ENCODE data around the gene HSPB1.
"Not testable (repeated sequence)": the region's sequence is repeated elsewhere in the genome, so short reads cannot be mapped to it uniquely, and the experiment has no call there.

The HSPB1 gene

DNA sequence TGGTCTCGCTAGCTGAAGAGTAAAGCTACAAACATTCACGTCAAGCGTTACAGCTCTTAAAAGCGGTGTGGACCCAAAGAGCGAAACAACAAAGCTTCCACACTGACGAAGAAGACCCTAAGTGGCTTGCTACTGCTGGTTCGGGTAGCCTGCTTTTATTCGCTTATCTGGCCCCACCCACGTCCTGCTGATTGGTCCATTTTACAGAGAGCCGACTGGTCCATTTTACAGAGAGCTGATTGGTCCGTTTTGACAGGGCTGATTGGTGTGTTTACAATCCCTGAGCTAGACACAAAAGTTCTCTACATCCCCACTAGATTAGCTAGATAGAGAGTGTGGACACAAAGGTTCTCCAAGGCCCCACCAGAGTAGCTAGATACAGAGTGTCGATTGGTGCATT lies 6.4 kb downstream of the HSPB1 start:
- H3K27me3 ChIP-seq (ENCODE audit: low read depth); H3K4me1 ChIP-seq; in situ Hi-C loops (cut with MboI; ENCODE audit: low sequenced_read_pairs); H3K9me3 ChIP-seq; H3K4me3 ChIP-seq: not testable (repeated sequence)
- peaks cover 11% of the 10 kb centered on the region for H3K36me3 ChIP-seq (replicated peaks)
- peak in 1 of 2 experiments; percentile 33 for DNase-seq (ENCODE audit: low spot score in 2 of 2)

DNA sequence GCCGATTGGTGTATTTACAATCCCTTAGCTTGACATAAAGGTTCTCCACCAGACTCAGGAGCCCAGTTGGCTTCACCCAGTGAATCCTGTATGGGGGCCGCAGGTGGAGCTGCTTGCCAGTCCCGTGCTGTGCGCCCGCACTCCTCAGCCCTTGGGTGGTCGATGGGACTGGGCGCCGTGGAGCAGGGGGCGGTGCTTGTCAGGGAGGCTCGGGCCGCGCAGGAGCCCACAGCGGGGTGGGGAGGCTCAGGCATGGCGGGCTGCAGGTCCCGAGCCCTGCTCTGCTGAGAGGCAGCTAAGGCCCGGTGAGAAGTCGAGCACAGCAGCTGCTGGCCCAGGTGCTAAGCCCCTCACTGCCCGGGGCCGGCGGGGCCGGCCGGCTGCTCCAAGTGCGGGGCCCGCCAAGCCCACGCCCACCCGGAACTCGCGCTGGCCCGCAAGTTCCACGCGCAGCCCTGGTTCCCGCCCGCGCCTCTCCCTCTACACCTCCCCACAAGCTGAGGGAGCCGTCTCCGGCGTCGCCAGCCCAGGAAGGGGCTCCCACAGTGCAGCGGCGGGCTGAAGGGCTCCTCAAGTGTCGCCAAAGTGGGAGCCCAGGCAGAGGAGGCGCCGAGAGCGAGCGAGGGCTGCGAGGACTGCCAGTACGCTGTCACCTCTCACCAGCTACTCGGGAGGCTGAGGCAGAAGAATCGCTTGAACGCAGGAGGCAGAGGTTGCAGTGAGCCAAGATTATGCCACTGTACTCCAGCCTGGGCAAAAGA lies 7.0 kb downstream of the HSPB1 start:
- H3K4me1 ChIP-seq; H3K4me3 ChIP-seq; H3K36me3 ChIP-seq (replicated peaks); H3K9me3 ChIP-seq; DNase-seq (ENCODE audit: low spot score in 2 of 2); H3K27me3 ChIP-seq (ENCODE audit: low read depth): not testable (repeated sequence)
- in situ Hi-C loops (cut with MboI; ENCODE audit: low sequenced_read_pairs) = loop anchor here (5.0 kb wide), 1 partner anchor 132 kb away; no protein-coding TSS in a partner anchor

- peak in 1 of 2 experiments; percentile 32 for DNase-seq (ENCODE audit: low spot score in 2 of 2)
- in situ Hi-C loops (cut with MboI; ENCODE audit: low sequenced_read_pairs) = loop anchor here (5.0 kb wide), 1 partner anchor 133 kb away; no protein-coding TSS in a partner anchor
- H3K36me3 ChIP-seq (replicated peaks) = no peaks in the 10 kb centered on the region
- H3K4me1 ChIP-seq = no peaks in the 10 kb centered on the region
- no peak overlapping the region for H3K4me3 ChIP-seq
- no peaks in the 10 kb centered on the region for H3K27me3 ChIP-seq (ENCODE audit: low read depth)
- H3K9me3 ChIP-seq = no peaks in the 10 kb centered on the region
These were observed 7.9 kb downstream of the HSPB1 start for GRCh38 chr7:76310102-76310957.

DNA sequence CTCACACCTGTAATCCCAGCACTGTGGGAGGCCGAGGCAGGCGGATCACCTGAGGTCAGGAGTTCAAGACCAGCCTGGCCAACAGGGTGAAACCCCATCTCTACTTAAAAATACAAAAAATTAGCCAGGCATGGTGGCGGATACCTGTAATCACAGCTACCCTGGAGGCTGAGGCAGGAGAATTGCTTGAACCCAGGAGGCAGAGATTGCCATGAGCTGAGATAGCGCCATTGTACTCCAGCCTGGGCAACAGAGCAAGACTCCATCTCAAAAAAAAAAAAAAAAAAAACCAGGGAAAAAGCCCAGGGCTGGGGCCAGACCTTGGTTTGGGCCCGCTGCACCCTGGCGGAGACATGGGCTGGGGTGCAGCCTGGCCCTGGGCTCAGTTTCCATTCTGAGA lies 9.4 kb downstream of the HSPB1 start:
- H3K27me3 ChIP-seq (ENCODE audit: low read depth); H3K36me3 ChIP-seq (replicated peaks); DNase-seq (ENCODE audit: low spot score in 2 of 2); H3K4me3 ChIP-seq; H3K9me3 ChIP-seq; H3K4me1 ChIP-seq: not testable (repeated sequence)
- in situ Hi-C loops (cut with MboI; ENCODE audit: low sequenced_read_pairs) = loop anchor here (5.0 kb wide), 1 partner anchor 135 kb away; no protein-coding TSS in a partner anchor

DNA sequence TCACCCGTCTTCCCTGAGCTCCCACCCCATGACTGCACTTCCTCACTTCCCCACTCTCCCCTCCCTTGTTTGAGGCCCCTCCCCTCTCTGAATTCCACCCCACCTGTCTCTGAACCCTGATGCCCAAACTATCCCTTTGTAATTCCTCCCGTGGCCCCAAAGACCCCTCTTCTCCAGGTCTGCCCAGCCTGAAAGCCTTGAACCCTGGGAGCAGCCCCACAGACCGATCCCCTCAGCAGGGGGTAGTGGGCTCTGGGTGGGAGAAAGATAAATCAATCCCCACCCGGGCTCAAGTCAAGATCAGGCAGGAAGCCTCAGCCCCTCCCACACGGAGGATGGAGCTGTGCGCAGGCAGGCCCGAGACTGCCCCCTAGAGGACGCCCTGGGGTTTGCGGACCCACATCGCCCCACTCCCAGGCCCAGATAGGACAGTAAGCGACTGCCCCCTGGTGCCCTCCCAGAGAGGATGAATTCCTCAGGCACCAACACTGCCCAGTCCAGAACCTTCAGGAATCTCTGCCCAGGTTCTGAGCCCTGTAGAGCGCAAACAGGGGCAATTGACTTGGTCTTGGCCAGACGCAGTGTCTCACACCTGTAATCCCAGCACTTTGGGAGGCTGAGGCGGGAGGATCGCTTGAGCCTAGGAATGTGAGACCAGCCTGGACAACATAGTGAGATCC lies 11.7 kb downstream of the HSPB1 start:
- Histone ChIP-seq H3K4me3 (0 out of 2 replicates have a peak overlapping the region, but pooled peaks have one; percentile 5), H3K27me3 (ENCODE audit: low read depth) (no peaks in the 10 kb centered on the region), H3K4me1 (peaks cover 8% of the 10 kb centered on the region), H3K9me3 (no peaks in the 10 kb centered on the region), H3K36me3 (replicated peaks) (no peaks in the 10 kb centered on the region)
- DNase-seq (ENCODE audit: low spot score in 2 of 2) = peak; percentile 86 to 99
- in situ Hi-C loops (cut with MboI; ENCODE audit: low sequenced_read_pairs) = loop anchor here (5.0 kb wide), 1 partner anchor 137 kb away; no protein-coding TSS in a partner anchor

- not testable (repeated sequence) for H3K9me3 ChIP-seq; DNase-seq (ENCODE audit: low spot score in 2 of 2); H3K27me3 ChIP-seq (ENCODE audit: low read depth); H3K4me3 ChIP-seq; H3K36me3 ChIP-seq (replicated peaks)
- peaks cover 12% of the 10 kb centered on the region for H3K4me1 ChIP-seq
- in situ Hi-C loops (cut with MboI; ENCODE audit: low sequenced_read_pairs) = loop anchor here (5.0 kb wide), 1 partner anchor 137 kb away; no protein-coding TSS in a partner anchor
These were observed 12.3 kb downstream of the HSPB1 start for GRCh38 chr7:76314740-76315139.

DNA sequence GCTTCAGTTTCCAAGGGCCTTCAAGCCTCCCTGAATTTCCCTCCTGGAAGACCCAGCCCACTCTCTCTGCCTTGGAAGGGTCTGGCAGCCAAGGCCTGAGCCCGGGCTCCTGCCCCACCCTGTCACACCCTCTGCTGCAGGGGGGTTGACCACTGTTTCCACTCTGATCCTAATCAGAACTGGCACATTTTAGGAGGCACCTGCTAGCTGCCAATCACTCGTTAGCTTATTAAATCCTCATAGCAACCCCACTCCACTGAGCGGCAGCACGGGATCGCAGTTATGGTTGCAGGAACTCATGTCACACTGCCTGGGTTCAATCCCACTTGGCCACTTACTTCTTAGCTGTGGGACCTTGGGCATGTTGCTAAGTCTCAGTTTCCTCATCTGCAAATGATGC lies 12.9 kb downstream of the HSPB1 start:
- Histone ChIP-seq H3K4me1 (peaks cover 12% of the 10 kb centered on the region), H3K4me3 (no peak overlapping the region), H3K9me3 (no peaks in the 10 kb centered on the region), H3K36me3 (replicated peaks) (no peaks in the 10 kb centered on the region), H3K27me3 (ENCODE audit: low read depth) (no peaks in the 10 kb centered on the region)
- in situ Hi-C loops (cut with MboI; ENCODE audit: low sequenced_read_pairs) = no loop called here
- DNase-seq (ENCODE audit: low spot score in 2 of 2) = no peak

DNA sequence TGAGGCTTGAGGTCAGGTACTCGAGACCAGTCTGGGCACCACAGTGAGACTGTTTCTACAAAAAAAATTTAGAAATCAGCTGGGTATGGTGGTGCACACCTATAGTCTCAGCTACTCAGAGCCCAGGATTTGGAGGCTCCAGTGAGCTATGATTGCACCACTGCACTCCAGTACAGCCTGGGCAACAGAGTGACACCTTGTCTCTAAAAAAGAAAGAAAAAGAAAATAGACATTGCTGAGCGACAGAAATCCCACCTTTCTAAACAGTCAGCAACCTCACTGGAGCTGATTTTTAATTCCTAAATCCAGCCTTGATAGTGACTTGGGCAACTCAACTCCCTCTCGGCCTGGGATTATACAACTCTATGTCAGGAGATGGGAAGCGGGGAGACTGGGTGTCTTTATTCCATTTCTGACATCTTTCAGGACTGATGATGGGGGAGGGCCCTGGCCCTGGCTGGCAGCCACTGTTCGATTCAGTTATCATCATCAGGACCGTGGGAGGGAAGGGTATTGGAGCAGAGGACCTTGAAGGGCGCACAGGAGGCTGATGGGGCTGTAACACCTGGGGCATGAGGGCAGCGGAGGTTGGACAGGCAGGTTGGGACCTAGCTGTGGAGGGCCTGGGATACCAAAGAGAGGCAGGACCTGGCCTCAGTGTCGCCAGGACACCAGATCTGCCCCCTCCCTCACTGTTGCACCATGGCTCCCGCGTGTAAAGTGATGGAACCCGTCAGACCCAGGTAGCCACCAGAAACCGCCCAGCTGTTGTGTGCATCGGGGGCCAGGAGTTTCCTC lies 14.7 kb downstream of the HSPB1 start:
- peak overlapping the region; percentile 53 for H3K4me3 ChIP-seq
- no peaks in the 10 kb centered on the region for H3K9me3 ChIP-seq
- H3K36me3 ChIP-seq (replicated peaks) = no peaks in the 10 kb centered on the region
- peaks cover 12% of the 10 kb centered on the region for H3K4me1 ChIP-seq
- in situ Hi-C loops (cut with MboI; ENCODE audit: low sequenced_read_pairs) = no loop called here
- DNase-seq (ENCODE audit: low spot score in 2 of 2) = no peak
- H3K27me3 ChIP-seq (ENCODE audit: low read depth) = no peaks in the 10 kb centered on the region

GRCh38 chr7:76317782-76318487 lies 15.5 kb downstream of the HSPB1 start:
- Histone ChIP-seq H3K9me3 (no peaks in the 10 kb centered on the region), H3K27me3 (ENCODE audit: low read depth) (no peaks in the 10 kb centered on the region), H3K36me3 (replicated peaks) (no peaks in the 10 kb centered on the region), H3K4me3 (peak overlapping the region; percentile 53), H3K4me1 (peaks cover 12% of the 10 kb centered on the region)
- in situ Hi-C loops (cut with MboI; ENCODE audit: low sequenced_read_pairs) = no loop called here
- peak; percentile 95 to 98 for DNase-seq (ENCODE audit: low spot score in 2 of 2)

- in situ Hi-C loops (cut with MboI; ENCODE audit: low sequenced_read_pairs) = no loop called here
These were observed 16.2 kb downstream of the HSPB1 start for GRCh38 chr7:76318488-76319353.

GRCh38 chr7:76325092-76325491 lies 22.6 kb downstream of the HSPB1 start:
- no peaks in the 10 kb centered on the region for H3K9me3 ChIP-seq

More at GRCh38 chr7:76318488-76319353, 16.2 kb downstream of the HSPB1 start:
- Histone ChIP-seq H3K36me3 (replicated peaks) (no peaks in the 10 kb centered on the region; the same call in 1 of the 2 replicates), H3K27me3 (ENCODE audit: low read depth) (no peaks in the 10 kb centered on the region), H3K4me3 (peak overlapping the region; percentile 53), H3K4me1 (peaks cover 12% of the 10 kb centered on the region), H3K9me3 (no peaks in the 10 kb centered on the region)
- DNase-seq (ENCODE audit: low spot score in 2 of 2) = peak; percentile 82 to 84

GRCh38 chr7:76325811-76326210 lies 23.3 kb downstream of the HSPB1 start:
- in situ Hi-C loops (cut with MboI; ENCODE audit: low sequenced_read_pairs) = no loop called here
- no peaks in the 10 kb centered on the region for H3K4me1 ChIP-seq
- no peak overlapping the region for H3K4me3 ChIP-seq
- H3K9me3 ChIP-seq = no peaks in the 10 kb centered on the region
- H3K36me3 ChIP-seq (replicated peaks) = peaks cover 53% of the 10 kb centered on the region
- no peak for DNase-seq (ENCODE audit: low spot score in 2 of 2)
- H3K27me3 ChIP-seq (ENCODE audit: low read depth) = no peaks in the 10 kb centered on the region

More at GRCh38 chr7:76325092-76325491, 22.6 kb downstream of the HSPB1 start:
- Histone ChIP-seq H3K27me3 (ENCODE audit: low read depth) (no peaks in the 10 kb centered on the region), H3K4me3 (no peak overlapping the region), H3K36me3 (replicated peaks) (peaks cover 46% of the 10 kb centered on the region), H3K4me1 (no peaks in the 10 kb centered on the region)
- in situ Hi-C loops (cut with MboI; ENCODE audit: low sequenced_read_pairs) = no loop called here
- no peak for DNase-seq (ENCODE audit: low spot score in 2 of 2)

Measured in HAP-1 (cell line).